Uterus (tissue), 2 donors: ENCODE measurements around the gene CAMTA1.

ENCODE experiments used
- POLR2A ChIP-seq, 2 donors: fragments of 450-650 bp; IDR thresholded peaks; one replicate each; pipeline ENCODE4 v1.6.1; 2016; ENCODE audit warnings: antibody characterized with exemption in 2 of 2, mild to moderate bottlenecking in 1 of 2, moderate library complexity in 1 of 2
- TF ChIP-seq, protein P1 (sequence below), 4 experiments: fragments of 200-600 bp in 2 of 4; fragments of 450-650 bp in 2 of 4; sonication (generic) in 2 of 4; IDR thresholded peaks; one replicate each; pipeline ENCODE4 v1.5.1; 2016 to 2019; ENCODE audit warnings: antibody characterized with exemption in 4 of 4, mild to moderate bottlenecking in 2 of 4, moderate library complexity in 1 of 4

DNA sequence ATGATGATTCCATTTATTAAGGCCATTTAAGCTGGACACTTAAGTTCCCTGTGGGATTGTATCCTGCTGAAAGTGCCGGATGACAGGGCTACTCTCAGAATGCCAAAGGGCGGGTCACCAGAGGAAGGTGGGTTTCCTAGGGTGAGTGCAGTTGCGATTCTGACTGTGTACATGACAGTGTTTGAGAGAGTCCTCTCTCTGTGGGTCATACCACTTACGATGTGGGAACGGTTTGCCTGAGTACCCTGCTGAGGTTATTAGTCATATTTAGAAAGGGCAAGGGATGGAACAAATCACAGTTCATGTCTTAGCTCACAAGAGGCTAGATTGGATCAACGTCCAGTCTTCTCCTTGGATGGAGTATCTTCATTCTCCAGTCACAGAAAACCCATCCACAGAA is 461.9 kb downstream of the CAMTA1 start:
- TF ChIP-seq, protein P1, sequence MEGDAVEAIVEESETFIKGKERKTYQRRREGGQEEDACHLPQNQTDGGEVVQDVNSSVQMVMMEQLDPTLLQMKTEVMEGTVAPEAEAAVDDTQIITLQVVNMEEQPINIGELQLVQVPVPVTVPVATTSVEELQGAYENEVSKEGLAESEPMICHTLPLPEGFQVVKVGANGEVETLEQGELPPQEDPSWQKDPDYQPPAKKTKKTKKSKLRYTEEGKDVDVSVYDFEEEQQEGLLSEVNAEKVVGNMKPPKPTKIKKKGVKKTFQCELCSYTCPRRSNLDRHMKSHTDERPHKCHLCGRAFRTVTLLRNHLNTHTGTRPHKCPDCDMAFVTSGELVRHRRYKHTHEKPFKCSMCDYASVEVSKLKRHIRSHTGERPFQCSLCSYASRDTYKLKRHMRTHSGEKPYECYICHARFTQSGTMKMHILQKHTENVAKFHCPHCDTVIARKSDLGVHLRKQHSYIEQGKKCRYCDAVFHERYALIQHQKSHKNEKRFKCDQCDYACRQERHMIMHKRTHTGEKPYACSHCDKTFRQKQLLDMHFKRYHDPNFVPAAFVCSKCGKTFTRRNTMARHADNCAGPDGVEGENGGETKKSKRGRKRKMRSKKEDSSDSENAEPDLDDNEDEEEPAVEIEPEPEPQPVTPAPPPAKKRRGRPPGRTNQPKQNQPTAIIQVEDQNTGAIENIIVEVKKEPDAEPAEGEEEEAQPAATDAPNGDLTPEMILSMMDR (IDR thresholded peaks at IDR 0.05): no peak
- TF ChIP-seq POLR2A (IDR thresholded peaks at IDR 0.05): no peak
